Right renal pelvis (tissue), 4 donors: ENCODE results near the gene KLRK1. TPM values are rescaled to one million over a fixed set of nuclear protein-coding genes. Genes with fewer than 3 reads are reported as not detected.
"Not testable (repeated sequence)": the region's sequence is repeated elsewhere in the genome, so short reads cannot be mapped to it uniquely, and the experiment has no call there.

Experiments
- DNase-seq, 4 donors: peaks; one replicate each; pipeline ENCODE4 v3.0.0-alpha.2; 2013; ENCODE audit warnings: low read depth in 4 of 4, low spot score in 3 of 4, missing footprints in 1 of 4
- polyA plus RNA-seq, 4 donors: library from polyadenylated mRNA; unstranded; fragments of 120-200 nt; gene quantifications; one replicate each; pipeline ENCODE4 v1.2.1, GENCODE V29; 2013; ENCODE audit not compliant: insufficient read length in 4 of 4

The KLRK1 gene
- polyA plus RNA-seq, 4 donors: 0.42 to 1.2 (median 0.61) TPM

DNA sequence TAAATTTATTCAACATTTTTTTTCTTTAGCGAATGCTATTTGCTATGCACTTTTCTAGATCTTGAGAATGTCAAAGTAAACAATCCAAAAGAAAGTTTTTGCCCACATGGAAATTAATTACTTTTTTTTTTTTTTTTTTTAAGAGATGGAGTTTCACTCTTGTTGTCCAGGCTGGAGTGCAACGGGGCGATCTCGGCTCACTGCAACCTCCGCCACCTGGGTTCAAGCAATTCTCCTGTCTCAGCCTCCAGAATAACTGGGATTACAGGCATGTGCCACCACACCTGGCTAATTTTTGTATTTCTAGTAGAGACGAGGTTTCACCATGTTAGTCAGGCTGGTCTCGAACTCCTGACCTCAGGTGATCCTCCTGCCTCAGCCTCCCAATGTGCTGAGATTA lies 1.1 kb upstream of the KLRK1 start:
- not testable (repeated sequence) for DNase-seq

DNA sequence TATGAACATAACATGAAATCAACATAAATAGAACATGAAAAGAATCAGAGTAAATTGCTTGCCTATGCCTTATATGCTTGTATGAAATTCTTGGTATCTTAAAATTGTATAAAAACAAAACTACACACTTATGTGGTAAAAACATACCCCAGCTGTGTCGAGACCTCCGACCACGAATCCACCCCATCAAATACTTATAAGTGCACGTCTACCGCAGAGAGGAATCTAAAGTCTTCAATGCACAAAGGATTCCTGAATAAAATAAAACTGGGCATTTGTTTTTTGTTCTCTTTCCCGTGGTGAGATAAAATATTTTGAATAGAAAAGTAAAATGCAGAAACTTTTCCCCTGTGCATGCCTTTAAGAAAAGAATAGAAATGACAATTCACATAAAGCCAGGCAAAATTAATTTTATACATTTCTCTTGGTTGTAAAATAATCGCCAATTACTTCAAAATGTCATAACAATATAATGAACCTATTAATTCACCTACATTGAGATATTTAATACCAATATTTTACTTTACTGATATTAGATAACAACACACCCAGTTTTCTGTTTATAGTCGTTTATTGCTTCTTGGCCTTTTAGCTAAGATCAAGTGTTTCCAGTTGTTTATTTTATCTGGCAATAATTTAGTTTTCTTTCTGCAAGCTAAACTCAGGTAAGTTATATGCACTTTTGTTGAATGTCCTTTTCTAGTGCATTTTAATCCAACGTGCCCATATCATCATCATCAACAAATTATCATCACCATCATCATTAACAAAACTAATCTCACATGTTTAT lies 1.0 kb downstream of the KLRK1 start:
- DNase-seq: no peak

DNA sequence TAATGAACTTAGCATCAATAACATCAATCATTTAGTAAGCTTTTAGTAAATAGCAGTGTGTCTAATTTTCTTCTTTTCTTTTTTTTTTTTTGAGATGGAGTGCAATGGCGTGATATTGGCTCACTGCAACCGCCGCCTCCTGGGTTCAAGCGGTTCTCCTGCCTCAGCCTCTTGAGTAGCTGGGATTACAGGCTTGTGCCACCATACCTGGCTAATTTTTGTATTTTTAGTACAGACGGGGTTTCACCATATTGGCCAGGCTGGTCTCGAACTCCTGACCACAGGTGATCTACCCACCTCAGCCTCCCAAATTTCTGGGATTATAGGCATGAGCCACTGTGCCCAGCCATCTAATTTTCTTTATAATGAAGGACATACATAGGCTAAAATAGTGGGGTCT lies 2.3 kb downstream of the KLRK1 start:
- DNase-seq: not testable (repeated sequence)

GRCh38 chr12:10386857-10387256 lies 3.0 kb downstream of the KLRK1 start:
- no peak for DNase-seq

DNA sequence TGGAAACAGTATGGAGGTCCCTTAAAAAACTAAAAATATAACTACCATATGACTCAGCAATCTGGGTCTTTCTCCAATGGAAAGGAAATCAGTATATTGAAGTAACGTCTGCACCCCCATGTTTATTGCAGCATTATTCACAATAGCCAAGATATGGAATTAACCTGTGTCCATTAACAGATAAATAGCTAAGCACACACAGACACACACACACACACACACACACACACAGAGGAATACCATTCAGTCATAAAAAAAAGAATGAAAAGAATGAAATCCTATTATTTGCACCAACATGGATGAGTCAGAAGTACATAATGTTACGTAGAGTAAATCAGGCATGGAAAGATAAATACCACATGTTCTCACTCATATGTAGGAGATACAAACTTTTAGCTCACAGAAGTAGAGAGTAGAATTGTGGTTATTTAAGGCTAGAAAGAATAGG lies 4.7 kb downstream of the KLRK1 start:
- DNase-seq: no peak

GRCh38 chr12:10384191-10384590 lies 5.7 kb downstream of the KLRK1 start:
- DNase-seq: no peak

DNA sequence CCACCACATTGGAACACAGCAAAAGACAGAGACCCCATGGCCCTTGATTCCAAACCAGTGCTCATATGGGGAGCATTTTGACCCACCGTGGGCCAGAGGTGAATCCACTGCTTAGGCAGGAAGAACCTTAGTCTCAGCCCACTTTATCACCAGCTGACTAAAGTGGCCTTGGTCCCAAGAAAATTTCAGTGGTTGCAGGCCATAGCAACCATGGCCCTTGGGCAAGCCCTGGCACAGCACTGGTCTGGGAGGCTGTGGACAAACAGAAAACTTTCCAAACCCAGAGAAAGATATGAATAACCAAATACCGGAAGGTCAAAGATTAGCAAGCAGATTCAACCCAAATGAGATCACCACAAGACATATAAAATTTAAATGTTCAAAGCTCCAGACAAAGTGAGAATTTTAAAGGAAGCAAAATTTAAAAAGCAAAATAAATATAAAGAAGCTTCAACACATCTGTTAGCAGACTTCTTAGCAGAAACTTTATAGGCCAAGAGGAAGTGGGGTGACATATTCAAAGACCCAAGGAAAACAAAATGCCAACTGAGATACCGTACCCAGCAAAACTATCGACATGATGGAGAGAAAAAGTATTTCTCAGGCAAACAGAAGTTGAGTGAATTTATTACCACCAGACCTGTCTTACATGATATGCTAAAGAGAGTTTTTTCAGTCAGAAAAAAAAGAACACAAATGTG lies 7.8 kb downstream of the KLRK1 start:
- DNase-seq: no peak

- DNase-seq: not testable (repeated sequence)
Measured at GRCh38 chr12:10378737-10379136, 11.1 kb downstream of the KLRK1 start.

GRCh38 chr12:10374624-10375018 lies 15.2 kb downstream of the KLRK1 start:
- DNase-seq: no peak

- DNase-seq: no peak
Measured at GRCh38 chr12:10372559-10372958, 17.3 kb downstream of the KLRK1 start.

GRCh38 chr12:10371893-10372535 lies 17.8 kb downstream of the KLRK1 start:
- DNase-seq: not testable (repeated sequence)

DNA sequence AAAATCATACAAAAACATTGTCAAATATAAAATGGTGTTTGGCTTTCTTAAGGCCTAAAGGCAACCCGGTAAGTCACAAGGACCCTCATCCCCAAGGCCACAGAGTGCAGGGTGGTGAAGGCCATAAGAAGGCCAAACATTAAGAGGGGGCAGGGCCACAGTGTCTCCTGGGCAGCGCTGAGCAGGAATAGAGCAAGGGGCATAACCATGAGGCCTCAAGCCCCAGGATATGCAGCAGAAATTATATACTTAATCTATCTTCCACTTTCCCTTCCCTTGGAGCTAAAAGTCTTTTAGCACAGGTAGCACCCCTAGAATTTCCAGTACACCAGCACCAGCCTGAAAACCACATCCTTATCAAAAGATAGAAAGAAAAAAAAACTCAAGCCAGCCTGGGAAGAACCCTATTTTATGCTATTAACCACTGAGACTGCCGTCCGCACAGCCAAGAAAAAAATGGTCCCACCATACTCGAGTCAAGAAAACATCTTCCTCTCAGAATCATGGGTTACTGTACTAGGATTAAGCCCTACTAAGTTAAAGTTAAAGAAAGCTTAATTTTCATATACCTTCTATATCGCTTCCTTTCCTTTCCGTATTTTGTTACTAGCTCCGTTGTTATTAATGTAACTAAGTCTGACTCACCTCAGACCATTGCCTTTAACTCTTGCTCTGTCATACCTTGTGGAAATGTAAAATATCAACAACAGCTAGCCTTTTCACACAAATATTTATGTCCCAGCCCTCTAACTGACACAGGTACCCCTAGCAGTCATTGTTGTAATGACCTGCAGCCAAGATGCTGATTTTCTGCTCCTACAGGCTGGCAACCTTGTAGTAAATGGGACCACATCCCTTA lies 20.1 kb downstream of the KLRK1 start:
- DNase-seq: no peak

- DNase-seq: no peak
Measured at GRCh38 chr12:10368206-10369171, 21.4 kb downstream of the KLRK1 start.

DNA sequence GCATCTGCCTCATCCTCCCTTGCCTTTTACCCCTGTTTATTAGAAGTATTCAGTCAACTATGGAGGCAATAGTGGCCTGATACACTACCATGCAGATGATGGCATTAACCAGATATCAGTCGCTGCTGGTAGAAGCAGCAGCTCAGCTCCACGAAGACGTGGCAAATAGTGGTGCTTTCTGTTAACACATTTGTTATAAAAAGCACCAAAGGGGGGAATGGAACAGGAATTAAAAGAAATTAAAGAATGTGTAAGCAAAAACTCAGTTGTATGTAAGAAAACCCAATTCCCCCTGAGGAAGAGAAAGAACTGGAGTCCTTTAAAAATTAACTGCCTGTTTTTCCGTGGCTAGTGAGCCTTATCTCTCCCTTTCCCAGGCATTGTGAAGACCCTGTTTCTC lies 22.1 kb downstream of the KLRK1 start:
- not testable (repeated sequence) for DNase-seq

DNA sequence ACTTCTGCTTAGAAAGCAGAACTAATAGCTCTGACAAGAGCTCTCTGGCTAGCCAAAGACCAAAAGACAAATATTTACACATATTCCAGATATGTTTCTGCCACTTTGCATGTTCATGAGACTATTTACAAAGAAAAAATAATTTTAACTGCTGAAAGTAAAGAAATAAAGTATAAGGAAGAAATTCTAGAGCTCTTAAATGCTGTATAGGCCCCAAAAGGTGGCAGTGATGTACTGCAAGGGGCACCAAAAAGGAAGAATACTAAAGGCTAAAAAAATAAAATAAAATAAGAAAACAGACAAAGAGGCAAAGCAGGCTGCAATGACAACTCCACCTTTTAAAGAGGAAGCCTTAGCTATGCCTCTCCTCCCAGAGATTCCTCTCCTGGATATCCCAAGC lies 23.0 kb downstream of the KLRK1 start:
- DNase-seq: no peak

DNA sequence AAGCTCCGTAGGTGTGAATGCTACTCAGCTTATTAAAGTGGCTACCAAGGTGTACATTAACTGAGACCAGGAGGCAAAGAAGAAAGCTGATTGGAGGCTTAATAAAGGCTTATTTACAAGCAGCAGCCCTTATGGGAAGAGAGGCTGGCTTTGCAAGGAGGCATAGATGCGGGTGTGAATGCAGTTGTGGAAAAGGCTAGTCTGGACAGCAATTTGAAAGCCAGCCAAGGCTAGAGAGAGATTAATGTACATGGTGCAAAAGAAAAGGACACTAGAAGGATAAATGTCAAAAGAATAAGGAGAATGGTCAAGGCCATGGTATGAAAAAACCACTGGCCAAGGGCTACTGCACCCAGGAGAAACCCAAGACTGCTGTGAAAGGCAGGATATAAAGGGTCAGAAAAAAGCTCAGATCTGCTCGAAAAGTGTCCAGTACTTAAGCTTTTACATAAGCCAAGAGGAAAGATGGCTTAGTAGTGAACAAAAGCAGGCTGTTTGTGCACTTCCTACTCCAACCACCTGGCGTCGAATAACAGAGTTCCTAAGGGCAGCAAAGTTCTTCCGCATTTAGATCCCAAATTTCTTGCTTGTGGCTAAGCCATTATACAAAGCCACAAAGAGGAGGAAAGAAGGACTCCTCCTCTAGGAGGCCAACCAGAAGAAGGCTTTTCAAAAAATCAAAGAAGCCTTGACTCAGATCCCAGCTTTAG lies 24.0 kb downstream of the KLRK1 start:
- DNase-seq: no peak

DNA sequence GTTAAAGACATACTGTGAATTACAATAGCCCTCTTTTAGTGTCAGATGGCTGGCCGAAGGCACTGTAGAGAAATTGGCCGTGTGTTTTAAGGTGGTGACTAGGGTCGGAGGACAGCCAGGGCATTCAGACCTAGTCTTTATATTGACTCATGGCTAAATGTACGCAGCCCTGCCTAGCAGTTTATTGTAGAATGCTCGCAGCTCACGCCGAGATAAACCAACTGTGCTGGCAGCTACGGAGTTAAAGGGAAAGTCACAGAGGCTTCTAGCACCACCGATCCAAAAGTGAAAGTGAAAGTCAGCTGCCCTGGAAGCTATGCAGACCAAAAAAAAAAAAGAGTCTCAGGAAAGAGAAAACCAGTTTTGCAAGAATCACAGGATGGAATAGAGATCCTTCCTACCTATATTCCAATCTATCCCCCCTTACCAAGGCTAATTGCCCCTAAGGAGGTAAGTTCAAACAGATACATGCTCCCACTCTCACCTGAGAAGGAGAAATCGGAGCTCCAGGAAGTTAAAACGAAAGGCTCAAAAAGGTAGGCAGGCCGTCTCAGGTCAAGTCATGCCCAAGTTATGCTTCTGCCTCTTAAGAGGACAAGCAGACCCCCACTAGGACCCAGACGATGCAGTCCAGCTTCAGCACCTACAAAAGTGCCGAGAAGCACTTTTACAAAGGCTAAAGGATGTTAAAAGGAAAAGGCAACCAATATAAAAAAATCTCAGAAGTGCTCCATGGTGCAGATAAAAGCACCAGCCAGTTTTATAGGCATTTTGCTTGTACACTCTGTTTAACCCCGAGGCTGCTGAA lies 24.8 kb downstream of the KLRK1 start:
- peak; percentile 81 to 87 (median 85) for DNase-seq
